Measurements from ENCODE around the gene KRT28.

GRCh38 chr17:40832840-40833239 is 33.1 kb upstream of the KRT28 start:
- TF ChIP-seq REST (IDR thresholded peaks at IDR 0.05; ENCODE audit: unreplicated experiment): no peak
- no peak for TF ChIP-seq EZH2 (IDR thresholded peaks at IDR 0.05; ENCODE audit: low read depth, unreplicated experiment)
- no peak for TF ChIP-seq CTCF (conservative IDR thresholded peaks at IDR 0.05; ENCODE audit: low read depth in 2 of 2)

Data from GM23338 (cell line).